Stimulated activated CD8-positive, alpha-beta memory T cell treated with anti-CD3 and anti-CD28 coated beads, Interleukin-12 subunit alpha, Interleukin-12 subunit beta, amount 100 ng/mL, for 4 hours (primary cell): ENCODE results near the gene RBM25.
"Not testable (repeated sequence)": the region's sequence is repeated elsewhere in the genome, so short reads cannot be mapped to it uniquely, and the experiment has no call there.

Source experiments
- DNase-seq: peaks from one replicate; pipeline ENCODE4 v3.0.0-alpha.2; 2020; ENCODE audit warnings: low read depth

RBM25 gene

DNA sequence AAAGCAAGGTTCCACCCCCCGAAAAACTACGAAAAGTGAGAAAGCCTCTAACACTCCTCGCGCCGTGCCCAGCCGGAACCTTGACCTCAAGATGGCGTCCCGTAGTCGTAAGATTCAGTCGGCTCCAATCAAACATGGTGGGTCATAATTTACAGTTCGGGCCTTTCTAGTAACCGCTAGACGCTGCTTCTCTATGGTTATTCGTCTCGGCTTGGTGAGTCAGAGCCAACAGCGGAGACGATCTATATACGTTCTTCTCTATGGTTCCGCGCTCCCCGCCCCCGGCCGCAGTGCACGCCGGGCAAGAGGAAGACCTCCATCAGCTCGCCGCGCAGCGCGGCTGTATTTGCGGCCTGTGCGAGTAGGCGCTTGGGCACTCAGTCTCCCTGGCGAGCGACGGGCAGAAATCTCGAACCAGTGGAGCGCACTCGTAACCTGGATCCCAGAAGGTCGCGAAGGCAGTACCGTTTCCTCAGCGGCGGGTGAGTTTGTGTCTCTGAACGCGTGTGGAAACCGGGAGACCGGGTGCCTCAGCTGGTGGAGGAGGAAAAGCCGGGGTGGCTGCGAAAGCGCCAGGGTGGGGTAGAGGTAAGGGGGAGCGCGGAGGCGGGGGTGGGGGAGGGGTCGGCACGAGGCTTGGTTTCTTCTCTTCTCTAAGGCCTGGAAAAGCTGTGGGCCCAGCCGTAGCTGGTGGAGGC is at the start of gene RBM25:
TSS of gene RBM25 (plus strand) at position 311 of the 698 bp plus-strand sequence. CDS start 13,108 bp downstream, outside the sequence.
- DNase-seq: peak; percentile 89

DNA sequence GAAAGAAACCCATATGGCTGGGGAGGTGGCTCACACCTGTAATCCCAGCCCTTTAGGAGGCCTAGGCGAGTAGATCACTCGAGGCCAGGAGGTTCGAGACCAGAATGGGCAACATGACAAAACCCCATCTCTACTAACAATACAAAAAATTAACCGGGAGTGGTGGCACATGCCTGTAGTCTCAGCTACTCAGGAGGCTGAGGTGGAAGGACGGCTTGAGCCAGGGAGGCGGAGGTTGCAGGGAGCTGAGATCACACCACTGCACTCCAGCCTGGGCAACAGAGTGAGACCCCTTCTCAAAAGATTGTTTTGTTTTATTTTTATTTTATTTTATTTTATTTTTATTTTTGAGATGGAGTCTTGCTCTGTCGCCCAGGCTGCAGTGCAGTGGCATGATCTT is 47.1 kb upstream of the RBM25 start:
- not testable (repeated sequence) for DNase-seq

DNA sequence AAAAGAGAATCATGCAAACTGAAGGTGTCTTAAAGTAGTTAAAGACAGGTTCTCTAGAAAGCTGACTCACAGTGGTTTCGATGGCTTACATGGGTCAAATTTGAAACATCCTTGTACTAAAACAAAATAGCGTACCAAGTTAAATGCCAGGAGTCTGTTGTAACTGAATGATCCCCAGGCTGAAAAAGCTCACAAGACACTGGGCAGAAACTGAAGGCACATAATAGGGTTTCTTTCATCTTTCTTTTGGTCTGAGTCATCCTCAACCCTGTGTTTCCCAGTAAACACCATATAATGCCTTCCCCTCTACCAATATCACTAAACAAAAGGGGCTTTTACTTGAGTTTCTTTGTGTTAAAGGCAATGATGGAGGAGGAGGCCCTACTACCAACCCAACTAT is 44.2 kb upstream of the RBM25 start:
- DNase-seq: no peak

DNA sequence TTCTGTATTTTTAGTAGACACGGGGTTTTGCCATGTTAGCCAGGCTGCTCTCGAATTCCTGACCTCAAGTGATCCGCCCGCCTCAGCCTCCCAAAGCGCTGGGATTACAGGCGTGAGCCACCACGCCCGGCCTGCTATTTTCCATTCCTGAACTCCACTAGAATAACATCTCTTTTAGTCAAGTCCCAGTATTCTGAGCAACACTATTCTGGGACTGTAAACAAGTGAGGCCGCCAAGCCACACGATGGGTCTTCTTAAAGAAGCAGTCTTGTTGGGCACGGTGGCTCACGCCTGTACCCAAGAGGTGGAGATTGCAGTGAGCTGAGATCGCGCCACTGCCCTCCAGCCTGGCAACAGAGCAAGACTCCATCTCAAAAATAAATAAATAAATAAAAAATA is 42.8 kb upstream of the RBM25 start:
- not testable (repeated sequence) for DNase-seq

DNA sequence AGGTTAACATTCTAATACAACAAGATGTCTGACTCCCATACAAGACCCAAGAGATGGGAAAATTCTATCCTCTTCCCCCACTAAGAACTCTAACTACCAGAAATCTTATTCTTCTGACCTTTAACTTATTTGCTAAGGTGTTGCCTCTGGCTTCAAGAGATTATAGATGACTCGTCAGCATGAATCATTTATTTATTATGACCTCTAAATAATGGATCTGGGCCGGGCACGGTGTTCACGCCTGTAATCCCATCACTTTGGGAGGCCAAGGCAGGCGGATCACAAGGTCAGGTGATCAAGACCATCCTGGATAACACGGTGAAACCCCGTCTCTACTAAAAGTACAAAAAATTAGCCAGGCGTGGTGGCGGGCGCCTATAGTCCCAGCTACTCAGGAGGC is 42.3 kb upstream of the RBM25 start:
- DNase-seq: not testable (repeated sequence)

DNA sequence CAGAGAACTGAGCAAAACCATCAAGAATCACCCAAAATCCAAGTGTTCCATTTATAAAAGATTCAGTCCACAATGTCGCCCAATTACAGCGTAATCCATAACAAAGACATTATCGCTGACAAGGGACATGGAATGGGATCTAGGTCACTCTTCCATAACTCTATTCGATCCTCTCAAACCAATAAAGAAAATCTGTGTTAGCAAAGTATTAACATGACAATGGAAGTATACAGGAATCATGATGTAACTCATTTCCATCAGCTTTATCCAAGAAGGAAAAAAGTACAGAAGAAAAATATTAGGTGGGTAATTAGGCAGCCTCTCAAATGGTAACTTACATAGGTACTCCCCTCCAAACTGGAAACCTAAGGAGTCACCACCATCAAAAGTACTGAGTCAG is 36.3 kb upstream of the RBM25 start:
- no peak for DNase-seq

DNA sequence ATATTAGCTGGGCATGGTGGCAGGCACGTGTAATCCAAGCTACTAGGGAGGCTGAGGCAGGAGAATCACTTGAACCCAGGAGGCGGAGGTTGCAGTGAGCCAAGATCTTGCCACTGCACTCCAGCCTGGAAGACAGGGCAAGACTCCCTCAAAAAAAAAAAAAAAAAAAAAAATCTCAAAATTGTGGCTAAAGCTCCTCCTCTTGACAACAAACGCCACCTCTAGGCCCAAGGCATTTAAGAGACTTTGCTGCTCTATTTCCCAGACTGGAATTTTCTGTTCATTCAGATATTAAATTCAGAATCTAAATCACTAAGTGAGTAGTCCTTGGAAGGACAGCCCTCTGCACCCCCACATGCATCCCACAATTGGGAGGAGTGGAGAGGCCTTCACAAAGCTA is 32.8 kb upstream of the RBM25 start:
- DNase-seq: no peak

DNA sequence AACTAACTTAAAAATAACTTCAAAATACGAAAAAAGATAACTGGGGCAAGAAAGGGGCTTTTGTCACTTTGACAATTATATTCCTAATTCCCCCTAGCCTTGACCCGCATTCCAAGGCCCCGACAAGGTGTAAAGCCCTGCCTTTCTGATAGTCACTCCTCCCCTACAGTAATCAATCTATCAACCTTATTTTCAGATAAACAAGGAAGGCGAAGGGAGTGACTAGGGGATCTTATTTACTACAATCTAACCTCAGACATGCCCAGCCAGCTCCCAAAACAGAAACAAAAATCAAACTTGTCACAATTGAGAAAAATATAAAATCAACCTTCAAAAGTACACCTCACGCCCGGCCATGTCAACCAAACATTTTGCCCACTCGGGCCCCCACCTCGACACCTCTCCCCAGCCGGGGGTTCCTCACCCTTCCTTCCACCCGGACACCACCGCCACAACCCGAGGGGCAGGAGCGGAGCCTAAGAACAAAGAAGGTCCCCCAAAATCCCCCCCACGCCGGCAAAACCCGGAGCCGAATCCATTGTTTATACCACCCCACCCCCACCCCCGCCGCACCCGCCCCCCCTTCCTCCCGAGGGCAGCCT is 32.0 kb upstream of the RBM25 start:
- no peak for DNase-seq

DNA sequence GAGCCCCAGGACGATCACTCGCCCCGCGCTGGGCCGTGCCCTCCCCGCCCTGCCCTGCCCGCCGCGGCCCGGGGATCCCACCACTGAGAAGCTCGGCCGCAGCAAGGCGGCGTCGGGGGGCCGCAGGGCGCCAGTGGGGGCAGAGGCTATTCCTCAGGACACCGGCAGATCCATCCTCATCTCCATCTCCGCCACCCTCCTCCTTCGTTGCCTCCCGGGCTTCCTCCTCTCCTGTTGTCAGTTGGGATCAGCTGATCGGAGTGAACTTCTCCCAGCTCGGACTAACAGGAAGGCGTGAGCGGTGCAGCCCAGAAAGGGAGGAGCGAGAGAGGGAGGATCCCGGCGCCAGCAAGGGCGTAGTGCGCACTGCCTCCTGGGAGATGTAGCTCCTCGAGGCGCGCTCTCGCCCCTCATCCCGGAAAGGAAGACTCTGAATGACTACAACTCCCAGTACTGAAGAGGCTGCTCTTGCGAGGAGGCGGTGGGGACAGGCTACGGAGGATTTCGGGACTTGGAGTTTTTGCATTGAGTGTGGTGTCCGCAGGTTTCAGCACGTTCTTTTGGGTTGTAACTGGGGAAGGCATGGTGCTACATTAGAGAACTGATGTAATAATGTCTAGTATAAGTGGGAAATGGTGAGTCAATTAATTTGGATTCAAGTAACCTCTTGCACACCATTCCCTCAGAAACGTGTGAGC is 31.3 kb upstream of the RBM25 start, which contains the start of gene ZFYVE1:
TSS of gene ZFYVE1 (minus strand) at position 262 of the 698 bp plus-strand sequence. CDS start 2,598 bp downstream, outside the sequence.
- DNase-seq: peak; percentile 82

DNA sequence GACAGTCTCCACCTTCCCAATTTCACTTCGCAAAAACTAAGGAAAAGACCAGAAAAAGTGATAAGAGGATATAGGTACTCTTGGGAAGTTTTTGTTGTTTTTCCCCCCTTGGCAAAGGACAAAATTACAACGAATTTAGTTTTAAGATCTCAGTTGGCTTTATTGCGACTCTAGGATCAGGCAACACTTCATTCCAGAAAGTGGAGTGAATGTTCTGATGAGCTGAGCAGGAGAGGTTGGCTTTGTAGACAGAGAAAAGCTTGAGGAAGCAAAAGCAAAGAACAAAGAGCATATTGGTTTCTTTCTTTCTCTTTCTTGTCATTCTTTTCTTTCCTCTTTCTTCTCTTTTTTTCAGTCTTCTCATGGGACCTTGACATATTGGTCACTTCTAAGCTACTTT is 30.8 kb upstream of the RBM25 start:
- no peak for DNase-seq

DNA sequence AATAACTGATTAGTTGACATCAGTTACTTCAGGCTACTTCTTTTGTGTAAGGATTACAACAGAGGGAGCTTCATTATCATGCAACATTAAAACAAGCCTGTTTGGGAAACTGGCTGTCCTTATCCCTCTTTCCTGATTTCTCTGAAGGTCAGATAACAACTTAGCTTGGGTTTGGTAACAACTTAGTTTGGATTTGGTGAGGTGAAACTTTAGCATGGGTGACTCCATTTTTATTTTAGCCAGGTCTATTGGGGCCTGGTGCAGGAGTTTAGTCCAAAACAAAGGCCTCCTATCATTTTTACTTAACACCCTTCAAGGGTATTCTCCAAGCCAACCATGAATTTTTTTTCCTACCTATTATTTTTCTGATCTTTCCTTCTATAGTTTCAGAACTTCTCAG is 30.4 kb upstream of the RBM25 start:
- DNase-seq: no peak

DNA sequence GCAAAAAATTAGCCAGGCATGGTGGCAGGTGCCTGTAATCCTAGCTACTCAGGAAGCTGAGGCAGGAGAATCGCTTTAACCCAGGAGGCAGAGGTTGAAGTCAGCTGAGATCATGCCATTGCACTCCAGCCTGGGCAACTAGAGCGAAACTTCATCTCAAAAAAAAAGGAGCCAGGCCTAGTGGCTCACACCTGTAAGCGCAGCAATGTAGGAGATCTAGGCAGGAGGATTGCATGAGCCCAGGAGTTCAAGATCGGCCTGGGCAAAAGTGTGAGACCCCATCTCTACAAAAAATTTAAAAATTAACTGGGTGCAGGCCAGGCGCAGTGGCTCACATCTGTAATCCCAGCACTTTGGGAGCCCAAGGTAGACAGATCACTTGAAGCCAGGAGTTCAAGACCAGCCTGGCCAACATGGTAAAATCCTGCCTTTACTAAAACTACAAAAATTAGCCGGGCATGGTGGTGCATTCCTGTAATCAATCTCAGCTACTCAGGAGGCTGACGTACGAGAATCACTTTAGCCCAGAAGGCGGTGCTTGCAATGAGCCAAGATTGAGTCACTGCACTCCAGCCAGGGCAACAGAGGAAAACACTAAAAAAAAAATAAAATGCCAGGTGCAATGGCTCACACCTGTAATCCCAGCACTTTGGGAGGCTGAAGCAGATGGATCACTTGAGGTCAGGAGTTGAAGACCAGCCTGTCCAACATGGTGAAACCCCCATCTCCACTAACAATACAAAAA is 21.5 kb upstream of the RBM25 start:
- DNase-seq: not testable (repeated sequence)

DNA sequence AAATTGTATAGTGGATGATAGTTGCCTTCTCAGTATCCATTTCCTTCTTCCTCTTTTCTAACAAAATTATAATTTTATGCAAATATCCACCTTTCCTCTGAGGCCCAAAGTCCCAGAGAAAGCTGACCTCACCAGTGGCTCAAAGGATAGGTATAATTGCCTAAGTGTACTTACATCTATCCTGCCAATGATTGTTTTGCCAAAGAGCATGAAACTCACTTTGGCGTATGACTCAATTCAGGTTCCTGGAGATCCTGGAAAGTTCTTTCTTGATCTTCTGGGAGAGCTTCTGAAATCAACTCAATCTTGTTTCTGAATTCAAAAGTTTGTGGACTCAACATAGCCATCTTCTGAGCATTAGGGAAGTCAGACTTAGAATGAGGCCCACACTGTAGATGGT is 10.5 kb upstream of the RBM25 start:
- DNase-seq: no peak

DNA sequence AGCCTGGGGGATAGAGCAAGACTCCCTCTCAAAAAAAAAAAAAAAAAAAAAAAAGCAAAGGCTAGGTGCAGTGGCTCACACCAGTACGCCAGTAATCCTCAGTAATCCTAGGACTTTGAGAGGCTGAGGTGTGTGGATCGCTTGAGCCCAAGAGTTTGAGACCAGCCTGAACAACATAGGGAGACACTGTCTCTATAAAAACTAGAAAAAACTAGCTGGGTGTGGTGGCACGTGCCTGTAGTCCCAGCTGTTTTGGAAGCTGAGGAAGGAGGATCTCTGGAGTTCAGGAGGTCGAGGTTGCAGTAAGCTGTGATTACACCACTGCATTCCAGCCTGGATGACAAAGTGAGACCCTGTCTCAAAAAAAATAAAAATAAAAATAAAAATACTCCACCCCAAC is 8.9 kb upstream of the RBM25 start:
- DNase-seq: no peak

DNA sequence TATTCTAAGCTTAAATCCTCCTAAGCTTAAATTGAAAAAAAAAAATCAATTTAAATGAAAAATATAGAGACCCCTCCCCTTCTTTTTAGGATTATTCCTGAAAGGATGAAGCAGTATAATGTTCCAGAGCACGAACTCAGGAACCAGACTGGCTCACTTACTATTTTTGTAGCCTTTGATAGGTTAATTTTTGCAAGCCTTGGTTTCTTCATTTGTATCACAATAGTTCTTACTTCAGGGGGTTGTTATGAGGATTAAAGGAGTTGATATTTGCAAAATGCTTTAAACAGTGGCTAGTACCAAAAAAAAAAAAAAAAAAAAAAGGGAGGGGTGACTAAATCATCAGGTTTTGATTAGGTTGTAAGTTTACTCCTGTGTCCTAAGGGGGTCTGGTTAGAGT is 3.1 kb upstream of the RBM25 start:
- no peak for DNase-seq

DNA sequence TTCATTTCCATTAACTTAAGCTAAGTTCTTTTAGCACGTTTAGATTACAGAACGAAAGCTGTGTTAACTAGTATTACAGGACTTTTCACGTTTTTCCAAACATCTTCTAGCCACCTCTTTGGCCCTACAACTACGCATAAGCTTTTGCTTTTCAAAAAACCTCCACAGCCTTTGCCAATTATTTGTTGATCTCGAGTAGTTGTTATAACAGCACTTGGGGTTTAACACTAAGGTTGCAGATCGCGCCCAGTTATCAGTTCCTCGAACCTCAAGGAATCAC is 450 bp upstream of the RBM25 start:
- no peak for DNase-seq

DNA sequence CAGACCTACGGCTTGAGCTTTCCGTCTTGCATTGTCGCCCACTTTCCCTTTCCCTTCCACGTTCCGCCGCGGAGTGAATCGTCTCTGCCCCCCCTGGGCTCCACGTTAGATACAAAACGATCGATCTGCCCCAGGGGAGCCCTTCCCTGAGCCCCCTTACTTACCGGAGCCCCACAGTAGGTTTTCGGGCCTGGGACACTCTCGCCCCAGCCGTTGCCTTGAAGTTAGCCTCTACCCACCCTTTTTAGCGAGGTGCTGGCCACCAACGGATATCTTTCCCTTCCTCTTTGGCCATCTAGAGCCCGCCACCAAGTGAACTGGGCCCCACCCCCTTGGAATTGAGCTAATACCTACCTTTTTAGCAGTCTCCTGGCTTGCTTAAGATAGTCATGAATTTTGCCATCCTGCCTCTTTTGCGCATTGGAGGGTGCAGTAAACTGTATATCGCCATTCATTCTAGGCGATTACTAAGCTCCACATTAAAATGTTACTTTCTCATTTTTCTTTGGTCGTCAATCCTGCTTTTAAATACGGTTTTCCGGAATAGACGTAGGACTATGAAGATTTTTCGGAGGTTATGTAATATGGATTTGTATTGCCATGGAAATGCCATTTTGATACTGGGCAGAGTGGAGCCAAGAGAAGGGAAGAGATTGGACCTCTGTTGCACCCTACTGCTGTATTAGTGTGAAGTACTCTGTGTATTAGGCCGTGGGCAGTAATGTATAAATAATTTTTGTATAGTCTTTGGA is 764 bp downstream of the RBM25 start:
- no peak for DNase-seq

DNA sequence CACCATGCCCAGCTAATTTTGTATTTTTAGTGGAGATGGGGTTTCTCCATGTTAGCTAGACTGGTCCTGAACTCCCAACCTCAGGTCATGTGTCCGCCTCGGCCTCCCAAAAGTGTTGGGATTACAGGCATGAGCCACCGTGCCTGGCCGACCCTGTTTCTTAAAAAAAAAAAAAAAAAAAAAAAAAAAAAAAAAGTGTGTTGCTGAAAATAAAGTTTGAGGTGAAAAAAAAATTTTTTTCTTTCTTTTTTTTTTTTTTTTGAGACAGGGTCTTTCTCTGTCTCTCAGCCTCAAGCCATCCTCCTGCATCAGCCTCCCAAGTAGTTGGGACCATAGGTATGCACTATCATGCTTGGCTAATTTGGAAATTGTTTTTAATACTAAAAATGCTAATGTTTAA is 11.3 kb downstream of the RBM25 start:
- no peak for DNase-seq

DNA sequence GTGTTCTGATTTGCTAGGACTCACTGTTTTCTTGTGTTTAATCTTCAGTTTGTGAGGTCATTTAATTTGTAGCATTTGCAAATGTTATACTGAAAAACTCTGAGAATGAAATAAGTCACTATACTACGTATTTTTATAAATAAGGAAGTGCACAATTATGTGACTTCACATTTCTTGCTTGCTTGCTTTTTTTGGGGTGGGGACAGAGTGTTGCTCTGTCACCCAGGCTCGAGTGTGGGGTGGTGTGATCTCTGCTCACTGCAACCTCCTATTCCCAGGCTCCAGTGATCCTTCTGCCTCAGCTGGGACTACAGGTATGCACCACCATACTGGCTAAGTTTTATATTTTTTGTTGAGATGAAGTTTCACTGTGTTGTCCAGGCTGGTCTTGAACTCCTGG is 32.7 kb downstream of the RBM25 start:
- no peak for DNase-seq

DNA sequence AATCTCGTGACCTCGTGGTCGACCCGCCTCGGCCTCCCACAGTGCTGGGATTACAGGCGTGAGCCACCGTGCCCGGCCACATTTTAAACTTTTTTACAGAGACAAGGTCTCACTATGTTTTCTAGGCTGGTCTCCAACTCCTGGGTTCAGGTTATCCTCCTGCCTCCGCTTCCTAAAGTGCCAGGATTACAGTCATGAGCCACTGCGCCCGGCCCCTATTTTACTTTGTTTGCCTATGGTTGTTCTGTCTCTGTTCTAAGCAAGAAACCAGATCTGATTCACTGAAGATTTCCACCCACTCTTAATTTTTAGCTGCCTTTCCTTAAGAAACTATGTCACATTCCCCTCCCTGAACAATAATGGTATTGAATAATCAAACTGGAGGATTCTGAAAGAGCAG is 39.1 kb downstream of the RBM25 start:
- DNase-seq: no peak

DNA sequence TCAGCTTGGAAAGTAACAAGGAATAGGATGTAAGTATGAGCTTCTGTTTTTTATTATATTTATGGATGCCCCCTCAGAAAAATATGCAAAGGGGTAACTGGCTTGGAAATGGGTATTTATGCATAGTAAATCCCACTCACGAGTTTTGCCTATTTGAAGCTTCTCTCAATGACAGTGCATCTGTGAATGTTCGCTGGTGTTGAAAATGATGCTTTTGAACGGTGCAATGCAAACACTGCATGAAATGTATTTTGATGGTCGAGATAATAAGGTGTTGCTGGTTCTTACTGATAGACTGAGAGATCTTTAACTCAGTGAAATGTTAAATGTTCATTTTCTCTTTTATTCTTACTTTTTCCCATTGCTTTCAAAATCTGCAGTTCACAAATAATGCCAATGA is 42.0 kb downstream of the RBM25 start:
- no peak for DNase-seq
